Transverse colon (tissue), 4 donors: ENCODE data around the gene RETREG1.

ENCODE experiments used
- EP300 ChIP-seq: sonication (generic); formaldehyde crosslinking; IDR thresholded peaks from one replicate; pipeline ENCODE4 v1.6.1; 2017; ENCODE audit warnings: antibody characterized with exemption, low read depth
- POLR2A ChIP-seq: fragments of 450-650 bp; IDR thresholded peaks from one replicate; pipeline ENCODE4 v1.6.1; 2016; ENCODE audit warnings: antibody characterized with exemption, mild to moderate bottlenecking, moderate library complexity
- POLR2AphosphoS5 ChIP-seq, 3 donors: sonication (generic); formaldehyde crosslinking; IDR thresholded peaks; one replicate each; pipeline ENCODE4 v1.6.1; 2016; ENCODE audit warnings: antibody characterized with exemption in 3 of 3
- TF ChIP-seq, protein P1 (sequence below), 5 experiments: fragments of 200-600 bp in 3 of 5; fragments of 450-650 bp in 2 of 5; sonication (generic) in 3 of 5; IDR thresholded peaks; 1 replicate in 2 of 5; 2 replicates in 3 of 5; pipeline ENCODE4 v1.5.1; 2016 to 2017; ENCODE audit warnings: antibody characterized with exemption in 5 of 5, inconsistent platforms in 3 of 5, mild to moderate bottlenecking in 2 of 5, moderate library complexity in 1 of 5

DNA sequence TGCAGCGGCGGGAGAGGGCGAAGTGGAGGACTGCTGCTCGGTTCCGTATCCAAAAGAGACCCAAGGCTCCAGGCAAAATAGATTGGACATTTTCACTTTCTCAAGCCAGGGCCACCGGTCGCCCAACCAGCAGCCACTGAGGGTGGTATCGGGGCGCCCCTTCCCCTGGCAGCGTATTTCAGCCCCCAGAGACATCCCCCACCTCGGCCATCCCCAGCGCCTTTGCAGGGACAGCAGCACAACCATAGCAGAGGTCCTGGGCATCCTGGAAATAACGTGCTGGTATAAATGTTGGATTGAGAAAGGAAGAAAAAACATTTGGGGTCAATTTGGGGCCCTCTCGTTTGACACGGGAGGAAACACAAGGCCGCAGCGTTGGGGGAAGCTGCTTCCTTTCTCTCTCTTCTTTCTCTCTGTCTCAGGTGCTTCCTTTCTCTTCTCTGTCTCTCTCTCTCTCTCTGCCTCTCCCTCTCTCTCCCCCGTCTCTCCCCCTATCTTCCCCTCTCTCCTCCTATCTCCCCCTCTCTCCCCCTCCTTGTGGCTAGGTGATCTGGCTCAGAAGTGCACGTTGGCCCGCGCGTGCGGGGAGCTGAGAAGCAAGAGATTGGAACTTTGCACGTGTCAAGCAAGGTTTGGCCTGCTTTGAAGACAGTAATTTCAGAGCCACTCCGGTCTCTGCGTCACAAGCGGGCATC lies 624 bp upstream of the RETREG1 start:
- TF ChIP-seq EP300 (no peak), POLR2A (no peak), POLR2AphosphoS5 (IDR thresholded peaks at IDR 0.05) (no peak)
- TF ChIP-seq, protein P1, sequence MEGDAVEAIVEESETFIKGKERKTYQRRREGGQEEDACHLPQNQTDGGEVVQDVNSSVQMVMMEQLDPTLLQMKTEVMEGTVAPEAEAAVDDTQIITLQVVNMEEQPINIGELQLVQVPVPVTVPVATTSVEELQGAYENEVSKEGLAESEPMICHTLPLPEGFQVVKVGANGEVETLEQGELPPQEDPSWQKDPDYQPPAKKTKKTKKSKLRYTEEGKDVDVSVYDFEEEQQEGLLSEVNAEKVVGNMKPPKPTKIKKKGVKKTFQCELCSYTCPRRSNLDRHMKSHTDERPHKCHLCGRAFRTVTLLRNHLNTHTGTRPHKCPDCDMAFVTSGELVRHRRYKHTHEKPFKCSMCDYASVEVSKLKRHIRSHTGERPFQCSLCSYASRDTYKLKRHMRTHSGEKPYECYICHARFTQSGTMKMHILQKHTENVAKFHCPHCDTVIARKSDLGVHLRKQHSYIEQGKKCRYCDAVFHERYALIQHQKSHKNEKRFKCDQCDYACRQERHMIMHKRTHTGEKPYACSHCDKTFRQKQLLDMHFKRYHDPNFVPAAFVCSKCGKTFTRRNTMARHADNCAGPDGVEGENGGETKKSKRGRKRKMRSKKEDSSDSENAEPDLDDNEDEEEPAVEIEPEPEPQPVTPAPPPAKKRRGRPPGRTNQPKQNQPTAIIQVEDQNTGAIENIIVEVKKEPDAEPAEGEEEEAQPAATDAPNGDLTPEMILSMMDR (IDR thresholded peaks at IDR 0.05), result no peak
